ENCODE results near the gene REN.

The REN gene

DNA sequence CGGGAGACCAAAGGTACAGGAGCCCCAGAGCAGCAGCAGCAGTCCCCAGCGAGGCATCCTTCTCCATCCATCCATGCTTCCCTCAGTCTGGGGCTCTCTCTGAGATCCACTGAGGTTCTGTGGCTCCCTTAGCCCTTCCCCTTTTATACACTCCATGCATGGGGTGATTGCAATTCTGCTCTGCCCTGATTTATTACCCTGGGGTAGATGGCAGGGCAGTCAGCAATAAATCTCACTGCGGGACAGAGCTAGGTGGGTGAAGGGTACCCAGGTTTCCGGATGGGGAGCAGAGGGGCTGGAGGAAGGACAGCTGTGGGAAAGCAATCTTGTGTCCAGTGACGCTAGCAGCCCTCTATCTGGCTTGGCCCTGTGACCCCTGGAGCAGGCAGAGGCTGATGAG, at the start of gene REN:
Gene REN (minus strand): TSS at position 119 of the 400 bp plus-strand sequence. CDS start 44 bp downstream, at position 75.
- DNase-seq: no peak

DNA sequence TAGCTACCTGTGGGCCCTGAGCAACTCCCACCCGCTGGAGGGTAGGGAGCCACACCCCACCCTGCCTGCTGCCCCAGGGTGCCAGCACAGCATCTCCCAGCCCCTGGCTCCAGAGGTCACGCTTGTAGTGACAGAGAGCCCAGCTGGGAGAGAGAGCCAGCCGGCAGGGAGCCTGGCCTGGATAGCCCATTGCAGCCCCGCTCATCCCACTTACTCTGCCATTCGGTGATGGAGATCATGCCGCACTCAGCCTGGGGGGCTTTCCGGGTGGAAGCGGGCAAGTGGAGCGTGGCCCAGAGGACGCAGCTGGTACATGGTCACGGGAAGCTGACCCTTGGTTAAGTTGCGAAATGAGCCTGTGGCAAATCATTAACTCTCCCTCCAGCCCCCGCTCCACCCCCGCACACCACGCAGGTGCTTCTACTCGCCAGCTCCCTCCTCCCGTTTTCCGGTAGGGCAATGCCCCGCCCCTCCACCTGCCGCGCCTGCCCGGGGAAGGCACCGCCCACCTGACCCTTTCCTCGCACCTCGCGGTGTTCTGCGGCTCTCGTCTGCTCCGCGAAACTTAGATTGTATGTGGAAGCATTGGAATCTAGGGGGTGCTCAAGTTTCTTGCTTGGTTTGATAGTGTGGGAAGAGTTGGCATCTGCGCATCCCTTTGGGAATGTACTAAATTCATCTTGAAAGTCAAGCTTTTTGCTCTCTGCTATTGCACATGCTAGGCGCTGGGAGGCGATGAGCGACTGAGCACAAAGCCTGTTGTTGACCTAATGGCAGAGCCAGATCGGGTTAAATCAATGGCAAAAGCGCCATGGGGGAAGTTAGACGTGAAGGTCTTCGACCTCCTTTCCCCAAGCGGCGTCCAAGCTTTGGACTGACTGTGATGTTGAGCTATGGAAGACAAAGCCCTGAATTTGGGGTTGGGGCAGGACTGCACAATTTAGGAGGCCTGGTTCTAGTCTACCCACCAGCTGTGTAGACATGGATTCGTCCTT, 47.8 kb upstream of the REN start, which contains the start of gene GOLT1A:
Gene GOLT1A (minus strand): TSS at position 321 of the 995 bp plus-strand sequence. CDS start 82 bp downstream, at position 239.
- peak; percentile 32 for DNase-seq

- DNase-seq: no peak
These were observed 46.6 kb upstream of the REN start for GRCh38 chr1:204212715-204213114.

DNA sequence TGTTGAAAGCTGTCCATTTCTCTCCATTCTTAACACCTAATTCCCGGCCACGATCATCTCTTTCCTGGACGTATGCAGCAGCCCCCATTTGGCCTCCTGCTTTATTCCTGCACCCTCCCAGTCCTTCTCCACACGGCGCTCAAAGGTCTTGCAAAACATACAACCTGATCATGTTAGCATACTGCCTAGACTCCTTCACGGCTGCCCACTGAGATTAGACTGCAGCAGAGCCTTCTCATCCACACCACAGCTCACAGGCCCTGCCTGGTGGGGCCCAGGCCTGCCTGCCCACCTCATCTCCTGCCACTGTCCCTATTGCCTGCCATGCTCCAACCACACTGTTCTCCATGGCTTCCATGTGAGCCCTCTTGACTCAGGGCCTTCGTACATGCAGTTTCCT, 44.9 kb upstream of the REN start:
- DNase-seq: no peak

- DNase-seq: peak; percentile 60
These were observed 41.0 kb upstream of the REN start for GRCh38 chr1:204207136-204207616.

DNA sequence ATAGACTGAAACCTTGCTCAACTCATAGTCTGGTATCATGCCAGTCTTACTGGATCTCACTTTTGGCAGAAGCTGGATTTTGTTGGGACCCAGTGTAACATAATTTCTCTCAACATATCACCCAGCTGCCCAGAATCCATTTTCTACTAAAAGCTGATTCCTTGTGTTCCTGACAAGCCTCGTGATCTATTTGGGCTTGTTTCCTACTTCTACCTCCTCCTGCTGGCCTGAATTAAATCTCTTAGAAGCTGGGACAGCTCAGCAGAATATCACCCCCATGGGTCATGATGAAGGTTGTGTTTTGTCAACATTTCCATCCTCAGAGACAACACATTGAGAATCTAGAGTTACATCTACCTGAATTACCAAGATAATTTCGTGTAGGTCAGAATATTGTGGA, 40.0 kb upstream of the REN start:
- no peak for DNase-seq

DNA sequence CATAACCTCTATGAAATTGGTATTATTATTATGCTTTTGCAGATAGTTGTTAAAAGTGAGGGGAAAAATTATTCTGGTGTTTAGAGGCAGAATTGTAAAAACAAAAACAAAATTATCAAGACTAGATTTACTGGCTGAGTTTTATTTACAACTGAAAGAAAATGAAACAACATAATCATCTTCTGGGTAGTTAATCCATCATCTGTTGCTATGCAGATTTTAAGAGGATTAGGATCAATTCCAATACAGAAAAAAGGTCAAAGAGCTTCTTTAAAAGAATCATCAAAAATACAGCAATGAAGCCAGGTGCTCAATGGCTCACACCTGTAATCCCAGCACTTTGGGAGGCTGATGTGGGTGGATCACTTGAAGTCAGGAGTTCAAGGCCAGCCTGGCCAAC, 39.3 kb upstream of the REN start:
- no peak for DNase-seq

DNA sequence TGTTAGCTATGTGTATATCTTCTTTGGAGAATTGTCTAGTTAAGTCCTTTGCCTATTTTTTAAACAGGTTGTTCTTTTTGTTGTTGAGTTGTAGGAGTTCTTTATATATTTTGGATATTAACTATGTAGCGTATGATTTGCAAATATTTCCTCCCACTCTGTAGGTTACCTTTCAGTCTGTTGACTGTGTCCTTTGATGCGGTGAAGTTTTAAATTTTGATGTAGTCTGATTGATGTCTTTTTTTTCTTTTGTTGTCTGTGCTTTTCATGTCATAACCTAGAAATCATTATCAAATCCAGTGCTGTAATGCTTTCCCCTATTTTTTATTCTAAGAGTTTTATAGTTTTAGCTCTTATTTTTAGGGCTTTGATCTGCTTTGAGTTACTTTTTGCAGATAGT, 38.8 kb upstream of the REN start:
- no peak for DNase-seq

DNA sequence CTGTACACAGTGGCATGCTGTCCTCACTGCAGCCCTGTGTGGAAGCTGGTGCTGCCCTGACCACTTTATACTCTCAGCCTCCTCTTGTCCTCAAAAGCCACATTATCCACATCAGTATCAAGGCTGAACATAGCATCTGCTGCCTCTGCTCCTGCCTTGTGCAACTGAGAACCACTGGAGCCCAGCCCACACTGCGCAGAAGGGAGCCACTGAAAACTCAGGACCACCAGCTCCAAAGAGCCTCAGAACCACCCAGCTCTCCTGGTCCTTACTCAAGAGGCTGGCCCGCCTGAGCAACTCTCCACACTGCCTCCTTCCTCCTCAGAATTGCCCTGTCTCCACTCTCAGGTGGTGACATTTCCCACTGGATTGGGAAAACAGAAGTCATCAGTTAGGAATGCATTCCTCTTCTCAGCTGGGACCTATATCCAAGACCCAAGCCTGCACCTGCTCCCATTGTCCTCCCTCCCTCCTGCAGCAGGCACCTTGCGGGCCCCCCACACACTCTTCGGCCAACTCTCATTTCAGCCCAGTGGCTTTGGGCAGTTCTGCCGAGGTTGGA, 37.1 kb upstream of the REN start:
- no peak for DNase-seq

- no peak for DNase-seq
These were observed 36.3 kb upstream of the REN start for GRCh38 chr1:204202481-204202880.

- no peak for DNase-seq
These were observed 35.4 kb upstream of the REN start for GRCh38 chr1:204201348-204202040.

DNA sequence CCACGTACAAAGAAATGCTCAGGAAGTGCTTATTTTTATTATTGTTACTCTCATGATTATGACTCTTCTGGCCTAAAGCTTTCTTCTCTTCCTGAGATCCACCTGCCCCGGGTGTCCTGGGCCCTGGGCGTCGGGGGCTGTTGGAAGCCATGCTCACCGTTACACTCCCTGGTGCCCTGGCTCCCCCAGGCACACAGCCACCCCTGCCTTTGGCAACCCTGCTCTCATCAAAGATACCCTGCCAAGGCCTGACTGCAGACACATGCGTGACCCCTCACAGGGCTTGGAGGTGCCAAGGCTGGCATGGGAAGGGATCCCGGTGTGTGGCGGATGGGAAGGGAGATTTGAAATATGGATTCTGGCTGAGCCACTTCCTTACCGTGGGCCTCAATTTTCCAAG, 33.4 kb upstream of the REN start:
- DNase-seq: no peak

GRCh38 chr1:204198348-204199340, 32.5 kb upstream of the REN start:
- DNase-seq: no peak

DNA sequence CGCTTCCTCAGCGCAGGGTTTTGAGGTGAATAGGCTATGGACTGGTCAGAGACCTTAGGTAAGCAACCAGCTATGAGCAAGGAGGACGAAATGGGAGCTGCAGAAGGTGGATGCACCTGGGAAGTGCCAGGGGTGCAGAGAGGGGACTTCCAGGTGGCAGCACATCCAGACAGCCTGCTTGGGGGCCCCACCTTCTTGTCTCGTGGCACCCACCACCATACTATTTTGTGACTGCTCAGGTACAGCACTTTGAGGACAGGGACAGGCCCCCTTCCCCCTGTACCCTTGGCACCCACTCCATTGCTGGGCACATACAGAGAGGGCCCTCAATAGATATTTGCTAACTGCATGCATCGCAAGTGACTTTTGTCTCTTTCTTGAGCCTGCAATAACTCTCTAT, 30.9 kb upstream of the REN start:
- DNase-seq: no peak

GRCh38 chr1:204196068-204196795, 30.1 kb upstream of the REN start, which contains the start of gene KISS1:
TSS of gene KISS1 (minus strand) at chr1:204196491. CDS start at chr1:204192876, 3,615 bp downstream.
- DNase-seq: no peak

DNA sequence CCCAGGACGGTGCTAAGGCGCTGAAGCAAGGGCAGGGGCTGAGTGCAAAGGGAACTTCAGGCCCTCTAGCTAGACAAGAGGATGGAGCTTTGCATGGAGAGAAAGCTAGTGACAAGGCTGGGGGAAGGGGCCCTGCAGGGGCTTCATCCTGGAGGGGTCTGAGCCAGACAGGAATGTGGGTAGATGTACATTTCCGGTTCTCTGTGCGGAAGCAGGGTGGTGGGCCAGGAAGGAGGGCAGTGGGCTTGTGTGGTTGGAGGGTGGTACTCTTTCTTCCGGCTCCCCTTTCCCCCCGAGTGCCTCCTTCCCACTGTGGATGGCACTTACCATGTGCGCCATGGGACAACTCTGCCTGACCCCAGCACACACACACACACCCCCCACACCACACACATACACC, 28.6 kb upstream of the REN start:
- no peak for DNase-seq

- no peak for DNase-seq
These were observed 27.9 kb upstream of the REN start for GRCh38 chr1:204194080-204194479.

DNA sequence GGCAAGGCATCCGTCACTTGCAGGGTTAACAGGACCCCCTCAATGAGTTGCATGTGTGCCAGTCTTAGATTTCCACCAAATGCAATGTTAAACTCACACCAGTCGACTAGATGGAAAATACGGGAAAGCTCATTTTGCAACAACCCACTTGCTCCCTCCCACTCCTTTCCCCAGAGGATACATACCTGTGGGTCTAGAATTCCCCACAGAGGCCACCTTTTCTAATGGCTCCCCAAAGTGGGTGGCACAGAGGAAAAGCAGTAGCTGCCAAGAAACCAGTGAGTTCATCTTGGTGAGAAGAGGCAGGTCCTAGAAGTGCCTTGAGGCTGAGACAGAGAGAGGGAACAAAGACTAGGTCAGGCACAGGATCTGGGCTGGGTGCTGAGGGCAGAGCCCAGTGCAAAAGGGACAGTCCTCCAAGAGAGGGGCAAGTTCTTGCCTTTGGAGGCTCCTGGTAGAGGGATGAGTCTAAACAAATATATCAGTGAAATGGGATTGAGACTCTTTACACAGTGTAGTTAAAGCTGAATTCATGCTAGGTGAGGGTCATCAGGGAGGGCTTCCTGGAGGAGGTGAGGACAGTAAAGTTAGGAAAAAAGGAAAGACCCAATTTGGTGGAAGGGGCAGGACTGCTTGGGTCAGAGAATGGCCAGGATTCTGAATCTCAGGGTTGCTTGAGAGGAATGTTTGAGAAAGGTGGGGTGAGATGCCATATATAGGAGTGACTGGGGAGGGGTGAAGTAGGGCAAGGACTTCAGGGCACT, 26.6 kb upstream of the REN start:
- no peak for DNase-seq

GRCh38 chr1:204192046-204192445, 25.9 kb upstream of the REN start:
- no peak for DNase-seq

DNA sequence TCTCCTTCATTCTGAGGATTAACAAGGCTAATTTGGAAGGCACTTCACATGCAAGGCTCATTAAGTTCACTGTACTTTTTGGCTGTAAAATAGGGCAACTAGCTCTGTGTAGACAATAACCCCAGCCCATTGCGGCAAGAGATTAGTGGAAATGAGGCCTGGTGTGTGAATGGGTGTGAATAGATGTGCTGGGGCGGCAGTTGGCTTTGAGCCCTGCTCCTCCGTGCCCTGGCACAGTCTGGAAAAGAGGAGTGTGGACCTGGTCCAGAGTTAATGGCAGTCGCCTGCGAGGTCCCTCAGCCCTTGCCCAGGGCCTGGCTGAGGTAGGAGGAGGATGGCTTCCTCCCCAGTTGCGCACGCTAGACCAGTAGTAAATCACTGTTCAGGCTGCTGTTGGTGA, 25.3 kb upstream of the REN start:
- DNase-seq: no peak
